Ammon's horn (tissue), 1 donor: Measurements from ENCODE around the gene MSI2.

Experiments used
- DNase-seq: peaks from one replicate; pipeline ENCODE4 v3.0.0-alpha.2; 2016; ENCODE audit warnings: low spot score

Gene MSI2

DNA sequence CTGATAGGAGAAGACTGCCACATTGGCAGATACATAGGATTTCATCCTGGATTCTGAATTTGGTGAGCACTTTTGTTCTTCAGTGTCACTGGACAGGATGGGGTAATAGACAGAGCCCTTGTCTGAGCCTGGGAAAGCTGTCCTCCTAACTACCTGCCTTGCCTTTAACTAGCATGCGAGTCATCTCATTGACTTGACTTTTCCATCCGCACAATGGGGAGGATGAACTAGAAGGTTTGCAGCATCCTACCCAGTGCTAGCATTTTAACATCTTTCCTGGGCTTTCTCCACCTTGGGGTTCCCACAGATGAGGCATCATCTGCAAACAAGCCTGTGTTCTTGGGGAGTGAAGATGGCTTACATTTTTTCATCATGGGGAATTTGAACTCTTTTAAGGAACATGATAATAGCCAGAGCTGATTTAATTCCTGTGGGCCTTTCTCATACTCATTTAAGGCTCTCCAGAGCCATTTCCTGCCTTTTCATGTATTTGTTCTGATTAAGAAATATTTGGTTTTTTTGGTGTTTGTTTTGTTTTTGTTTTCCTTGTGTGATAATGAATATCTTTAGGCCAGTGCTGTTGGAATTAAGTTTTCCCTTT lies 139.5 kb downstream of the MSI2 start:
- DNase-seq = no peak

DNA sequence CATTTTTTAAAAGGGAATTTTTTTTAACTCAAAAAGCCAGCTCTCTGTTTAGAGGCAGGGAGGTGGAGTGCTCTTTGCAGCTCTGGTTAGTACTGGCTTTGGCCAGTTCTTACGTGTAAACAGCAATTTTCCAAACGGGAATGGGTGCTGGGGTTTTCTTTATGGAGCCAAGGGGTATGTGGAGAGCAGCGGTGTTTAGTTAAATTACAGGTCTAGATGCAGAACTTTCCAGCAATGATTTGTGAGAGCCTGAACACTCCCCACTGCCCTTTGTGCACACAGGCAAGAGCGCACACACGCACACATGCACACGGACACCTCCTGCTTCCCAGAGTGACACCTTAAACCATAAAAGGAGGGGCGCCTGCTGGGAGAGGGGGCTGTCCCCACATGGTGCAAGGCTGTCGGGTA lies 140.2 kb downstream of the MSI2 start:
- DNase-seq = no peak

DNA sequence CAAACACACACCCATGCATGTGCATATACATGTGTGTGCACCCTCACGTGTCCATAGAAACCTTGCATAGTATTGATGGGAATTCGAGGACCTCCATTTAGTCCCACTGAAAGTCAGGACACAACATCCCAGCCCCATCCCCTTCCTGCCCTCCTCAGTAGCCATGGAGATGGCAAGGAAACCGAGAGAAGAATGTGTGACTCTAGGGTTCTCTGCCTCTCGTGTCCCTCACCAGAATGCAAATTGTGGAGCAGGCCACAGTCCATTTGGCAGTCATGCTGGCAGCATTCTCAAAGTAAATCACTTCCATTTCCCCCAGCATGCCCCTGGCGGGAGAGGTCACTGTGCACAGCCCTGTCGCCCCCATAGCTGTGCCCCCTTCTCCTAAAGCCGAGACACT lies 141.1 kb downstream of the MSI2 start:
- DNase-seq = peak; percentile 70

DNA sequence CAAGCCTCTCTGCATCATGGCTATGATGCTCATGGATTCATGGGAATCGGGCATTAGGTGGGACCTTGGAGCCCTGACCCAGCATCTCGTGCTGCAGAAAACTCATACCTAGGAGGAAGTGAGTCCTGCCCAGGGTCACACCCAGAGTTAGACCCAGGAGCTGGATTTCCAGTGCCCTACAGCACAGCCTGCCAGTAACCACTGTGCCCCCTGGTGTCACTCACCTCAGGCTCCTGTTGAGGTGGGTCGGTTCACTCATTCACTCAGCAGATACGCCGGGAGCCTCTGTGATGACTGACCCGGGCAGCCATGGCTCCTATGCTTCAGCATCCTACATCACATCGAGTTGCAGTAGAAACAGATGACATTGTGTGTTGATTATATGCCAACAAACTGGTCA lies 143.4 kb downstream of the MSI2 start:
- DNase-seq = no peak

DNA sequence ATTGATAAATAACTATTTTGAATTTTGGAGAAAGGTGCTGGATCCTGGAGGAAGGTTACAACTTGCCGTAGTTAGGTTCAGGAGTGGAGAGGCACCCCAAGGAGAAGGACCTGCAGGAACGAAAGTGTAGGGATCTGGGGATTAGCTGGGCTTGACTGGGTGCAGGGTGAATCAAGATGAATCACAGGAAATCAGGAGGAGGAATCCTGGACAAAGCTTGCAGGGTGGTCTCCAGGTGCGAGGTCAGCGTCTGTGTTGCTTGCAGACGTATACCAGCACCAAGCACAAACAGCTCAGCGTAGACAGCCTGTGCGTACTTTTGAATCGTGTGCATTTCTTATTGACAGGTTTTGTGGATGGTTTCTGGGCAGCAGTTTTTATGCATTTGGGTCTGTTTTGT lies 144.3 kb downstream of the MSI2 start:
- DNase-seq = no peak

DNA sequence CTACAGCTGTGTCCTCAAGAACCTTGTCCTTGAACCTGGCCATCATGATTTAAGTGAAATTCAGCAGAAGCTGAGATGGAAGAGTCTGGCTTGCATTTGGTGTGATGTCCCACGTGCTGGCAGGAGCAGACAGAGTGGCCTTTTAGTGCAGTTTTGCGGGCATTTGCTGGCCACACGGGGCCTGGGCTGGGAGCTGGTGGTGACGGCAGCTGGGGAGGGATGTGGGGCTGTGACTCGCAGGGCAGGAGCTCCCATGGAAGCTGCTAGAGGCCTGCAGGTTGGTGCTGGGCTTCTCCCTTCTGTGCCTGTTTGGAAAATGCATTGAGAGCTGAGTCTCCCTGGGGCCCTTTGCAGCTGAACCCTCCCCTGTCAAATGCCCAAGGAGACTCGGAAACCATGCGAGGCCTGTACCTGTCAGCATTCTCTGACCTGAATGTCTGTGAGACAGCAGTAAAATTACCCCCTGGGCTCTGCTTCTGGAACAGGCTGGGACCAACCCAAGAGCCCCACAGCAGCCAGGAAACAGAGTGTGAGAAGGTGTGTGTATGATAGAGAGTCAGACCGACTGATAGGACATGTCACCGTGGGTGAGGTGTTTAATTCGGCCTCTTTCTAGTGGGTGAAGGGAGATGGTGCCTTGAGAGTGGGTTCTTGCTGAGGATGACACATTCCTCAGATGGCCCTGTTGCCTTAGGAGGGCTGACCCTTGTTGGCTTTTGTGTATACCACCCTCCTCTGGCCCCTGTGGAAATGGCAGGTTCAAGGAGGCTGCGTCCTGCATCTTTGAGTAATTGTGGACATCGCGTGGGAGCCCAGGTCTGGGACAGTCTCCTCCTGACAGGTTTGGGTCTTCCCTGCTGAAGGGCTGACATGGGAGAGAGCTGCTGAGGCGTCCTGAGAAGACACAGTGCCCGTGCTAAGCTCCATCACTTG lies 145.5 kb downstream of the MSI2 start:
- DNase-seq = no peak

DNA sequence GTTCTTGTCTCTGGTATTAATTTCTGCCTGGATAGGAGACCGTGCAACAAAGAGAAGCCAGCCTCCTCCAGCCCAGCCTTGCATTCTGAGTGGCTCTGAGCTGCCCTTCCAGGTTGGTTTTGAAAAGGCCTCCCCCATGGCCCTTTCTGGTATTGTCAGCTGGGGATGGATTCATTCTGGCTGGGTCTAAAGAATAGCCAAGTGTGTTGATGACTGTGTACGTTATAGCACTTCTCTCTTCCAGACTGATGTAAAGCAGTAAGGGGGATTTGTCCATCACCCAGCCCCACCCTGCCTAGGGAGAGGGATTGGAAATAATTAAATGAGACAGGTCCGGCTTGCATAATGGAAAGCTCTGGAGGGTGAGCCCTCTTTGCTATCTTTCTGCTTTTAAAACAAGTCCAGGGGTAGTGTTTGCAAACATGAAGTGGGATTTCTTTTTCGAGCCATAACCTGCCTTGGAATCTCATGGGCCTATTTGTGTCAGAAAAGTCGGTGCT lies 146.4 kb downstream of the MSI2 start:
- no peak for DNase-seq

DNA sequence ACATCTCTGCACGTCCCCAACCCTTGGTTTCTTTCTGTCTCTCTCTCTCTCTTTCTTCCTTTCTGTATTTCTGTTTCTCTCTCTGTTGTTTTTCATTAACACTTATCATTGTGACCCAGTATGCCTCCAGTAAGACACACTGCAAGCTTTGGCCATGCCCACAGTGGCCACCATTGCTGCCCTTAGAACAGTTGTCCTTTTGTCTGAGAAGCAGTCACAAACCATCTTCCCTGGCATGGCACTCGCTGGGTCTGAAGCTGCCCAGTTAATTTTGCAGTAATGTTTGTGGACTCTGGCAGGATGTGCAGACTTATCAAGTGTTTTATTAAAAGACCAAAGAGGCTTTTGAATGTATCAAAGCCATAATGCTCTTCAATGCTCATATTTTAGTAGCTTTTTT lies 146.9 kb downstream of the MSI2 start:
- peak; percentile 85 for DNase-seq

DNA sequence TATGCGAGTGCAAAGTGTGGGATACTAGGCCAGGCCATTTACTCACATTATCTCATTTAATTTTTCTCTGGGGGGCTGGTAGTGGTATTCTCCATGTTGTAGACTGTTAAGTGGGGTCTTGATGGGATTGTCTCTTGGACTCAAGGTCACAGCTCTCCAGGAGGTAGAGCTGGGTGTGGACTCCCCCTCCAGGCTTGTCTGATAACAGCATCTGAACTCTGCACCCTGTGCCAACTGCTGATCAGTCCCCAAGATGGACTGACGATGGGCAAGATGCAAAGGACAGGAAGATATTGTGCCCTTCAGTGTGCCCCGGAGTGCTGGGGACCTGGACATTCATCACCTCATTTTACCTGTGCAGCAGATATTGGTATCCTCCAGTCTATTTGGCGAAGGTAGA lies 147.8 kb downstream of the MSI2 start:
- no peak for DNase-seq

DNA sequence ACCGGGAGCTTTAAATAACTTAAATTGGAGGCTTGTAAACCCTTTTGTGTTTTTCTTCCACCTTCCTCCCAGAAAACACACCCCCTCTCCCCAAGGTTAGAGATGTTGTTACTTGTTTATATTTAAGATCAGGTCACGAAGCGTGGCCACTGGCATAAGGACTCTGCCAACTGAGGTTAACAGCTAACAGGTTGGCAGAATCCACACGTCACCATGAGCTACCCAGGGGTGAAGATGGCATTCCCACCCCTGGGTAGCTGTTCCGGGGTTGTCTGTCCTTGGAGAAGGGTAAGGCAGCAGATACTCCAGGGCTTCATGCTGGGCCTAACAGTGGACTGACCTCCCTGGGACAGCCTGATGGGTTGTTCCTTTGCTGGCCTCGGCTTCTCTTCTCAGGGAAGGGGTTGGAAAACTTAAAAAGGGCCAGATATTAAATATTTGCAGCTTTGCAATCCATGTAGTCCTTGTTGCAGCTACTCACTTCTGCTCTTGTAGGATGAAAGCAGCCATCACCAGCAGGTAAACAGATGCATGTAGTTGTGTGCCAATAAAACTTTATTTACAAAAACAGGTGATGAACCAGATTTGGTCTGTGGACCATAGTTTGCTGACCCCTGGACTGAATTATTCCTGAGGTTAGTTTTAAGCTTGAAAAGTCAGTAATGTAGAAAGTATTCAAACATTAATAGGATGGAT lies 148.6 kb downstream of the MSI2 start:
- no peak for DNase-seq

DNA sequence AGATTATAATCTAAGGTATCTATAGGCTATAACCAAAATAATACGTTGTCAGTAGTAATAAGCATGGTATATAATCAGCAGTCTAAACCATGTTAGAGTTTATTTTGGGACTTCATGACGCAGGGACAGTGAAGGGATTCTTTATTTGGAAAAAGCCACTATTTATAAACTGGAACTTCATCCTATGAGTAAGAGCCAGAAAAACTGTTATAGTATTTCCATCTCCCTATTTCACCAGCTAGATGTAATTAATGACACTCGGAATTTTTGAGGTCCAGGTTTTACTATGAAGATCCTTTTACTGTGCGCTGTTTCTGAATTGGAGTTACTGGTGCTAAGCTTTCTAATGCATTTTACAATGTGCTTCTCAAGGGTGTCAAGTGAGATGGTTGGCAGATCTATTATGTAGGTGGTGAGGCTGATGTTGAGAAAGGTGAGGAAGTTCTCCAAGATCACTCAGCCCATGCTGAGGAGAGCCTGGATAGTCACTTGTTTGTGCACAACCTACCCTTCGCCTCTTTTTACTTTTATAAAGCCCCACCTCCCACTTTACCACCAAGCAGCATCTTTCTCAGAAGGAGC lies 149.3 kb downstream of the MSI2 start:
- DNase-seq = no peak

DNA sequence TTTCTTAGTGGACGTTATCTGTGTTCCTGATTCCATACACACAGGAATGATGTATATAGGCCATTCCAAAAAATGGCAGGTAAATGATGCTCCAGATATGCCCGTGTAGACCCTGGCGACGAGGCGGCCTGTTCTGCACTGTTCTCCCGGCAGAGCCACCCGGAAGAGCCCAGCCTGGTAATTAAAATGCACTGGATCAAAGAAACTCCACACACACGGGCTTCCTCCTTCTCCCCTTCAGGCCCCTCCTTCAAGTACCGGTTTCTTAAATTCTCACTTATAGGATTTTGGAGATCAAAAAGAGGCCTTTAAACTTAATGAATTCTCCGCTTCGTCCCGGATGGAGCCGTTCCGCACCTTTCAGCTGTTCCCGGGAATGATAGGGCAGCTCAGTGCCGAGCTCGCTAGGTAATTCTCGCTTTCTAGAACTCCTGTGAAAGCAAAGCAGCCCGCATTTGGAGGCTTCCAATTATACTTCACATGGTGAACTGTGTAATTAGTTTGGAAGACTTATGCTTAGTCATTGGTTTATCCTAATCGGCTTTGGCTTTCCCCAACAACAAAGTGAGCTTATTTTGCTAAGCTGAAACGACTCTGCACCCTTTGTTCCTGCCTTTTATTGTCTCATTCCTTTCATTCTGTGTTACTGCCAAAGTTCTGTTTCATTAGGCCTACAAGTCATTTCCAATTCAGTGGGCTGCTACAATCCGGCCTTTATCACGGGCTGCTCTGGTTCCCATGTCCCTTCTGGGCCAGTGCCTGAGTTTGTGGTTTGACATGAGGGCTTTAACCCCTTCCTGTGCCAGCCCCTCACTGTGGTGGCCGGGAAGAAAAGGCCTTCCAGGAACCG lies 150.0 kb downstream of the MSI2 start:
- peak; percentile 90 for DNase-seq

DNA sequence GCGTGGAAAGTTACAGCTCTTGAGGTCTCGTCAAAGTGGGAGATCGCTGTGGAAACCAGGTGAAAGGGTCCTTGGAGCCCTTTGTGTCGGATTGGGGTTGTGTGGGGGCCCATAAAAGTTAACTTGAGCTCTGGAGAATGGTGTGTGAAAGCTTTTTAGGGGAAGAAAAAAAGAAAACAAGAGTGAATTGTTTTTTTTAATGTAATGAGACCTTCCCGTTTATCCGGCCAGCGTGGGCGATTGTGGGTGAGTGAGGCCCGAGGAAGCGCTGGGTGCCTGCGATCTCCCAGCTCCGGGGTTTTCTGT lies 150.6 kb downstream of the MSI2 start:
- DNase-seq = no peak

DNA sequence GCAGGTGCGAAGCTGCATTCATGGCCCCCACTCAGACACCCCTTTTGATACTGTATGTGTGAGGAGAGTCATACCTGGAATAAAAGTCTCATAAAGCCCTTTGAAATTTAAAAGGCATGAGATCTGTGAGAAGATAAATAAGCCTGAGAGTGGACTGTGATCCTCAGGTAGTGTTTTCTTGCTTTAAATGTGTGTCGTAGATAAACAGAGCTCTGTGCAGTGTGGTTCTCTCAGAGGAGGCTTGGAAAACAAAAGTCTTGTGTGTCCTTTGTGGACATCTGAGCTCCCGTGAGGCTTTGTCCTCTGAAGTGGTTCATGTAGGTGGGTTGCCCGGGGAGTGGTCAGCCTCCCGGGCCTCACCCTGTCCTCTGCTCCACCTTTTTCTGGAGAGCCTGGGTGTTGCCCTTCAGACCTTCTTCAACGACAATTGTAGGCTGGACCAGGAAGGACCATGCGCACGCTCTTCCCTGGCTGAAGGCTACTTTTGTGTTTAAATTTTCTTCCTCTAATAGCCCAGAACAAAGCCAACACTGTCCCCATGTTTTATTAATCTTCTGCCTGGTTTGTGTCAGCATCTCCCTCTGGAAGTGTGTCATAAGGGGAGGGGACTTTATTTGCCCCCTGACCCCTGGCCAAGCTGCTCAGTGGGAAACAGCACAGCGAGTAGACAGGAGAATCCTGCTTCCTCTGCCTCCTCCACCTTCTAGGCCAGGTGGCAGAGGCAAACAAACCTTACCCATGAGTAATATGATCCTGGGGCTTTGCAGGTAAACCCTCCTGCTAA lies 151.2 kb downstream of the MSI2 start:
- DNase-seq = no peak

DNA sequence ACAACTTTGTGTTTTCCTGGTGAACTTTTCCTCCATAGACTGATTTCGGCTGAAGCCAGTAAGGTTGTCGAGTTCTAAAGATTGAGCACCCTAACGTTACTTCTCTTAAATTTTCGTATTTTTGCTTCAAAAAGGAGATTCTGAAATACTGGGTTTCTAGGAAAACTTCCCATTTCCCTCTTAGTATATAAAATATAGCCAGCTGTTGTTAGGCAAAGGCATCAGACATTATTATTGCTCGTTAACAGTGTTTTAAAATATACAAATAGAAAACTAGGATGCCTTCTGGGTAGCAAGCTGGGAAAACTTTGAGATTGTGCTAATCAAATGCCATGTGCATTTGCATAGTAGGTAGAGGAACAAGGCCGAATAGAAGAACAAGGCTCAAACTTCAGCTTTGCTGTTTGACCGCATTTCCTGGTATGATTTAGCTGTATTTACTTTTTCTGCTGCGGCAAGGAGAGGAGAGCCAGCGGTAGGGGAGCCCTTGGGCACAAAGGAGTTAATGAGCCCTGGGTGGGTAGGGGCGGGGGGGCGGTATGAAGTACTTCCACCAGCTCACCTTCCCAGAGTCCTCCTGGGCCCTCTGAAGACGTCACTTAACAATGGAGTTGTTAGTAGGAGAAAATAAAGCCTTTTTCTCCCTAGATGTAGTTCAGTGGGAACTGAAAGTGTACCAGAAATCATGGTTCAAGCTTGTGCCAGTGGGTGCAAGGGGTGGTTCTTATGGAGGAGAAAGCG lies 151.9 kb downstream of the MSI2 start:
- peak; percentile 49 for DNase-seq

DNA sequence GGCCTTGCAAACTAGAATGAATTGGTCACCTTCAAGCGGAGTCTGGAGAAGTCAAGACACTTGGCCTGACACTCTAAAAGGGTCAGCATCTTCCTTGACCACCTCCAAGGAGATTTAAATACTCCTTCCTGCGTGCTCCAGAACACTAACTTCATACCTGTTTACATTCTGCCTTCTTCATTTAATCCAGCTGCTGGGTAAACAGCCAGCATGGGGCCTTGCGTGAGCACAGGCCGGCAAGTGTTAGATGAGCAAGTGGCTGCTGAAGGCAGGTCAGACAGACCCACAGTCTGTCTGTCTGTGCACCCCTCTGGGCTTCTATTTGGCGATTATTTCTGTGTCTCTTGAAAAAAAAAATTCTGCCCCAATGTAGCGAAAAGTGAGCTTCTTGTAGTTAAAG lies 153.8 kb downstream of the MSI2 start:
- no peak for DNase-seq

DNA sequence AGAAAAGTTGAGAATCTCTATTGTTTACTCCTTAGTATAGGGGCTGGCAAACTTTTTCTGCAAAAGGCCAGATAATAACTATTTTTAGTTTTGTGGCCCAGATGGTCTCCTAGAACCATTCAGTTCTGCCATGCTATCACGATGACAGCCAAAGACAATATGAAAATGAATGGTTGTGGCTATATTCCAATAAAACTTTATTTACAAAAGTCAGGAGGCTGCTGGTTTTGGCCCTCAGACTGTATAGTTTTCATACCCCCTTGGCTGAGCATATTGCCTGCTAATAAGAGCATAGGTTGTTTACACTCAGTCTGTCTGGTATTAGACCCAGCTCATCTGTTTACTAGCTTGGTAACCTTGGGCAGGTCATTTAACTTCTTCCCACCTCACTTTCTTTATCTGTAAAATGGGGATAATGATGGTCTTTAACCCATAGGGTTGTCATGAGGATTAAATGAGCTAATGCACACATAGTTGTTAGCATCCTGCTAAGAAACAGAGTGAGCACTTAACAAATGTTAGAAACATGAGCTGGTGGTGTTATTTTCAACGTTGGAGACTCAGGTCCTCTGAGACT lies 156.3 kb downstream of the MSI2 start:
- DNase-seq = no peak

DNA sequence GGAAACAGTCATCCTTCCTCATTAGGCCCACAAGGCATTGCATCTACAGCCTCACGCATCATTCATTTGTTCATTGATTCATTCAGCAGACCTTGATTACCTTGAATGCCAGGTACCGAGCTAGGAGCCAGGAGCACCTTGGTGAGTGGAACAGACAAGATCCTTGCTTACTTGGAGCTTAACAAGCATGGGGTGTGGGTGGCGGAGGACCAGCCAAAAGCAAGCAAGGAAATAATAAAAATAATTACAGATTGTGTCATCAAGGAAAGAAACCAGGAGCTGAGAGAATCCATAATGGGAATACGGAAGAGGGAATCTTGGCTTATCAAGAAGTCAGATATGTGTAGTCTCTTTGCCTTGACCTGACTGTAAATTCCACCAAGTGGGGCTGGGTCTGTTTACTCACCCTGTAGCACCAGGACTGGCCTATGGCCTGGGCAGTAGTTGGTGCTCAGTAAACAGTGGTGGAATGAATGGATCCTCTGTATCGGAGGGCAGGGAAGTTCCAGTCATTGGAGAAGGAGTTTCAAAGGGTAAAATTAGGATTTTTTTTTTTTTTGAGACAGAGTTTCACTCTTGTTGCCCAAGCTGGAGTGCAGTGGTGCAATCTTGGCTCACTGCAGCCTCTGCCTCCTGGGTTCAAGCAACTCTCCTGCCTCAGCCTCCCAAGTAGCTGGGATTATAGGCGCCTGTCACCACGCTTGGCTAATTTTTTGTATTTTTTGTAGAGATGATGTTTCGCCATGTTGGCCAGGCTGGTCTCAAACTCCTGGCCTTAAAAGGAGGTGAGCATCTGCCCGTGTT lies 157.7 kb downstream of the MSI2 start:
- no peak for DNase-seq

DNA sequence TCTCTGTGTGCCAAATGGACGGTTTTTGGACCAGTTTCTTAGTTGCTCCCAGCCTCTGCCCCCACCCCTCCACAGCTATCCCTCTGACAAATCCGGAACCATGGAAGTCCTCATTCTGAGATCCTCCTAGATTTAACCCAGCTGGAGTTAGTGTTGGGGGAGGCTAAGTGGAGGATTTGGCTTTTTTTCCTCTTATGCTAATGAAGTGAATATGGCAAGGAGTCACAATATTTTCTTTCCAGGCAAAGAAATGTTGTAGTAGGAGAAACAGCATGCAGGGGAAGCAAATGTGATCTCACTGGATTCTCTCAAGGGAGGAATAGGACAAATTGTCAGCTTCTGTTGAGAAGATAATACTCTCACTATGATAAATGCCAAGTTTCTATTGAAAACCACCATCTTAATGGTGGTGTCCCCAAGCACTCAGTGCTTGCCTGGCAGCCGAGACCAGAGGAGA lies 159.5 kb downstream of the MSI2 start:
- no peak for DNase-seq
